ENCODE measurements around the gene ADD1. TPM values are rescaled to one million over a fixed set of nuclear protein-coding genes. Genes with fewer than 3 reads are reported as not detected.
A peak's percentile ranks its signal among the peaks of the same experiment; 100 is the strongest.

ADD1 gene
- total RNA-seq, 4 donors from 2014 or later = 155 to 269 (median 177) TPM

GRCh38 chr4:2832981-2833670 lies 10.5 kb upstream of the ADD1 start:
- ATAC-seq (ENCODE audit: low FRiP score) (no peak), DNase-seq (ENCODE audit: low spot score) (no peak)
- no peak for TF ChIP-seq CTCF (IDR thresholded peaks at IDR 0.05)

GRCh38 chr4:2833671-2834000 lies 10.0 kb upstream of the ADD1 start:
- no peak for TF ChIP-seq CTCF (IDR thresholded peaks at IDR 0.05)
- DNase-seq (ENCODE audit: low spot score) (no peak), ATAC-seq (ENCODE audit: low FRiP score) (no peak)

- DNase-seq (ENCODE audit: low spot score) = peak; percentile 18
- ATAC-seq (ENCODE audit: low FRiP score) = no peak
- TF ChIP-seq CTCF (IDR thresholded peaks at IDR 0.05) = no peak
Measured at GRCh38 chr4:2834001-2834921, 9.4 kb upstream of the ADD1 start.

- DNase-seq (ENCODE audit: low spot score) = no peak
- TF ChIP-seq CTCF (IDR thresholded peaks at IDR 0.05) = no peak
- no peak for ATAC-seq (ENCODE audit: low FRiP score)
Measured at GRCh38 chr4:2835978-2836377, 7.7 kb upstream of the ADD1 start.

- no peak for DNase-seq (ENCODE audit: low spot score)
- TF ChIP-seq CTCF (IDR thresholded peaks at IDR 0.05) = no peak
- no peak for ATAC-seq (ENCODE audit: low FRiP score)
Measured at GRCh38 chr4:2836391-2836859, 7.2 kb upstream of the ADD1 start.

GRCh38 chr4:2837110-2837903 lies 6.3 kb upstream of the ADD1 start:
- DNase-seq (ENCODE audit: low spot score) = no peak
- no peak for TF ChIP-seq CTCF (IDR thresholded peaks at IDR 0.05)
- ATAC-seq (ENCODE audit: low FRiP score) = peak; percentile 24
